ENCODE results near the gene MAGEC3. TPM values are rescaled to one million over a fixed set of nuclear protein-coding genes. Genes with fewer than 3 reads are reported as not detected.

MAGEC3 gene
- total and polyA plus RNA-seq, 2 experiments from 2014 or later = not detected

GRCh38 chrX:141894733-141895132 is 56.6 kb downstream of the MAGEC3 start:
- no peaks in the 10 kb centered on the region for H3K79me2 ChIP-seq (ENCODE audit: insufficient read depth)
- TF ChIP-seq EZH2 (IDR thresholded peaks at IDR 0.05; ENCODE audit: insufficient read depth, poor library complexity, severe bottlenecking) = no peak
- no peak for TF ChIP-seq EZH2phosphoT487 (IDR thresholded peaks at IDR 0.05; ENCODE audit: insufficient read depth, low read depth)
- no peaks in the 10 kb centered on the region for H3F3A ChIP-seq (ENCODE audit: insufficient read depth)
- no peaks in the 10 kb centered on the region for H4K20me1 ChIP-seq (ENCODE audit: insufficient read depth)
- H3K36me3 ChIP-seq (ENCODE audit: low read depth) = no peaks in the 10 kb centered on the region
- no peak overlapping the region for H3K4me3 ChIP-seq
- no peak overlapping the region for H3K4me2 ChIP-seq (ENCODE audit: unreplicated experiment)
- H3K9ac ChIP-seq = no peak overlapping the region
- in situ Hi-C loops (cut with MboI) = no loop called here
- H3K9me2 ChIP-seq (ENCODE audit: insufficient read depth) = no peaks in the 10 kb centered on the region
- no peaks in the 10 kb centered on the region for H3K4me1 ChIP-seq (ENCODE audit: insufficient read depth)
- H2AFZ ChIP-seq = no peak overlapping the region
- no peaks in the 10 kb centered on the region for H3K9me3 ChIP-seq (ENCODE audit: low read depth)
- 31 to 42% methylated on average over 2 to 7 of the region's 7 CpGs for WGBS, 2 experiments (ENCODE audit: low coverage in 1 of 2, low lambda C conversion rate in 2 of 2, missing lambda C conversion rate in 2 of 2)
- no peak overlapping the region for H3K27ac ChIP-seq
- DNase-seq = no peak
- no peaks in the 10 kb centered on the region for H3K27me3 ChIP-seq (replicated peaks; ENCODE audit: insufficient read depth)

GRCh38 chrX:141897690-141898089 is 59.6 kb downstream of the MAGEC3 start:
- TF ChIP-seq EZH2phosphoT487 (IDR thresholded peaks at IDR 0.05; ENCODE audit: insufficient read depth, low read depth) (no peak), EZH2 (IDR thresholded peaks at IDR 0.05; ENCODE audit: insufficient read depth, poor library complexity, severe bottlenecking) (no peak)
- H3K9me2 ChIP-seq (ENCODE audit: insufficient read depth) = no peaks in the 10 kb centered on the region
- no peak overlapping the region for H3K4me3 ChIP-seq
- H3K36me3 ChIP-seq (ENCODE audit: low read depth) = no peaks in the 10 kb centered on the region
- no peak overlapping the region for H2AFZ ChIP-seq
- WGBS, 2 experiments (ENCODE audit: low coverage in 1 of 2, low lambda C conversion rate in 2 of 2, missing lambda C conversion rate in 2 of 2) = 45 to 66% methylated on average over 2 of the region's 2 CpGs
- H3K27me3 ChIP-seq (replicated peaks; ENCODE audit: insufficient read depth) = no peaks in the 10 kb centered on the region
- H3K9me3 ChIP-seq (ENCODE audit: low read depth) = no peaks in the 10 kb centered on the region
- H3K9ac ChIP-seq = no peak overlapping the region
- no peaks in the 10 kb centered on the region for H3K79me2 ChIP-seq (ENCODE audit: insufficient read depth)
- DNase-seq = no peak
- no peak overlapping the region for H3K27ac ChIP-seq
- no peak overlapping the region for H3K4me2 ChIP-seq (ENCODE audit: unreplicated experiment)
- no peaks in the 10 kb centered on the region for H4K20me1 ChIP-seq (ENCODE audit: insufficient read depth)
- no peaks in the 10 kb centered on the region for H3K4me1 ChIP-seq (ENCODE audit: insufficient read depth)
- in situ Hi-C loops (cut with MboI) = no loop called here
- H3F3A ChIP-seq (ENCODE audit: insufficient read depth) = no peaks in the 10 kb centered on the region

GRCh38 chrX:141902366-141902765 is 64.2 kb downstream of the MAGEC3 start:
- DNase-seq = no peak
- H3F3A ChIP-seq (ENCODE audit: insufficient read depth) = no peaks in the 10 kb centered on the region
- H3K9me3 ChIP-seq (ENCODE audit: low read depth) = no peaks in the 10 kb centered on the region
- in situ Hi-C loops (cut with MboI) = no loop called here
- H3K4me1 ChIP-seq (ENCODE audit: insufficient read depth) = no peaks in the 10 kb centered on the region
- H4K20me1 ChIP-seq (ENCODE audit: insufficient read depth) = no peaks in the 10 kb centered on the region
- TF ChIP-seq EZH2 (IDR thresholded peaks at IDR 0.05; ENCODE audit: insufficient read depth, poor library complexity, severe bottlenecking) (no peak), EZH2phosphoT487 (IDR thresholded peaks at IDR 0.05; ENCODE audit: insufficient read depth, low read depth) (no peak)
- WGBS, 2 experiments (ENCODE audit: low coverage in 1 of 2, low lambda C conversion rate in 2 of 2, missing lambda C conversion rate in 2 of 2) = 74 to 87% methylated on average over 4 of the region's 4 CpGs
- H3K27ac ChIP-seq = no peak overlapping the region
- H3K9ac ChIP-seq = no peak overlapping the region
- no peaks in the 10 kb centered on the region for H3K36me3 ChIP-seq (ENCODE audit: low read depth)
- H3K79me2 ChIP-seq (ENCODE audit: insufficient read depth) = no peaks in the 10 kb centered on the region
- H3K4me3 ChIP-seq = no peak overlapping the region
- H2AFZ ChIP-seq = no peak overlapping the region
- no peak overlapping the region for H3K4me2 ChIP-seq (ENCODE audit: unreplicated experiment)
- H3K9me2 ChIP-seq (ENCODE audit: insufficient read depth) = no peaks in the 10 kb centered on the region
- H3K27me3 ChIP-seq (replicated peaks; ENCODE audit: insufficient read depth) = no peaks in the 10 kb centered on the region

DNA sequence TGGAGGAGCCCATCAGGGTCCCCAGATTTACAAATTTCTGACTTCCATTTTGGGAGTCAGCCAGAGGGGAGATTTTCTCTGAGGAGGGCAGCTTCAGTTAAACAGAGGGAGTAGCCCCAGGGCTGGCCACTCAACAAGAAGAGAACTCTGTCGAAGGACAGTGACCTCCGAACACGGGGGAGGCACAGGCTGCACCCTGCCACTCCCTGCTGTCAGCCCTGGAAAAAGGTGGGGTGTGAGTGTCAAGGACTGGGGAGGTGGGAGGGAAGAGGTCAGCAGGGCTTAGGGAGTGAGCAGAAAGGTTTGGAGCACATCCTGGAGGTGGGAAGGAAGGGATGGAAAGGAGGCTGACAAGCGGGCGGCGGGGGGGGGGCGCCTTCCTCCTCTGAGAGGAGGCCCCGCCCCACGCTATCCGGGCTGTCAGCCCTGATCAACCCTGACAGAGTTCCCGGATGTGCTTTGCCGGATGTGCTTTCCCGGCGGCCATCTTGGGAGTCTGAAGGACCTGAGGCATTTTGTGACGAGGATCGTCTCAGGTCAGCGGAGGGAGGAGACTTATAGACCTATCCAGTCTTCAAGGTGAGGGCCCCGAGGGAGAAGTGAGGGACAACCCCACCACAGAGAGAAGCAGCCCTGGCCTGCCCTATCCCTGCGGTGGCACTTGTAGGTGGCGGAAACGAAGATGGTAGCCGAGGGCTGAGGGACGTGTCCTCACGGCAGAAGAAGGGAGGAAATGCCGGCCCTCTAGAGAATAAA is 65.5 kb downstream of the MAGEC3 start, which contains the start of gene MAGEC1:
MAGEC1 (plus strand) TSS at position 495 of the 756 bp plus-strand sequence. CDS start 1,179 bp downstream, outside the sequence.
- Histone ChIP-seq H4K20me1 (ENCODE audit: insufficient read depth) (no peaks in the 10 kb centered on the region), H3K4me2 (ENCODE audit: unreplicated experiment) (no peak within 1 kb of the TSS), H3K36me3 (ENCODE audit: low read depth) (no peaks in the 10 kb centered on the region), H3F3A (ENCODE audit: insufficient read depth) (no peaks in the 10 kb centered on the region), H3K9me2 (ENCODE audit: insufficient read depth) (no peaks in the 10 kb centered on the region), H3K4me3 (no peak within 1 kb of the TSS), H3K4me1 (ENCODE audit: insufficient read depth) (no peaks in the 10 kb centered on the region), H3K27ac (no peak within 1 kb of the TSS), H3K79me2 (ENCODE audit: insufficient read depth) (no peaks in the 10 kb centered on the region), H2AFZ (no peak within 1 kb of the TSS), H3K9ac (no peak within 1 kb of the TSS), H3K27me3 (replicated peaks; ENCODE audit: insufficient read depth) (no peaks in the 10 kb centered on the region), H3K9me3 (ENCODE audit: low read depth) (no peaks in the 10 kb centered on the region)
- no peak for DNase-seq
- in situ Hi-C loops (cut with MboI) = no loop called here
- no peak for TF ChIP-seq EZH2 (IDR thresholded peaks at IDR 0.05; ENCODE audit: insufficient read depth, poor library complexity, severe bottlenecking)
- TF ChIP-seq EZH2phosphoT487 (IDR thresholded peaks at IDR 0.05; ENCODE audit: insufficient read depth, low read depth) = no peak
- 69 to 72% methylated on average over 12 to 19 of the region's 25 CpGs for WGBS, 2 experiments (ENCODE audit: low coverage in 1 of 2, low lambda C conversion rate in 2 of 2, missing lambda C conversion rate in 2 of 2)

Measured in GM23248 (cell line).